OCI-LY7 (cell line): ENCODE data around the gene KBTBD13. TPM values are rescaled to one million over a fixed set of nuclear protein-coding genes. Genes with fewer than 3 reads are reported as not detected.

Source experiments
- BruUV-seq: library from RNA; stranded (reverse); fragments of 400-500 nt; replicated peaks from 2 replicates; lab custom pipeline; 2021; lab: Mats Ljungman, UMichigan
- CTCF ChIA-PET: fragments of 300-600 bp; sonication (Branson Sonifier 250); formaldehyde crosslinking; loops from one replicate; lab custom pipeline; 2022; ENCODE audit warnings: antibody characterized with exemption; ENCODE audit not compliant: unreplicated experiment; lab: Charles Lee
- POLR2A ChIA-PET: fragments of 300-600 bp; sonication (Branson Sonifier 250); formaldehyde crosslinking; loops from one replicate; lab custom pipeline; 2022; ENCODE audit warnings: antibody characterized with exemption; lab: Charles Lee
- DNase-seq: peaks from one replicate; pipeline ENCODE4 v3.0.0-alpha.2; 2015; ENCODE audit warnings: low spot score
- H2AFZ ChIP-seq: fragments of 200-600 bp; sonication (generic), shearing (Covaris generic); 2 replicates; pipeline ENCODE4 v1.6.1; 2014; ENCODE audit warnings: mild to moderate bottlenecking, antibody characterized with exemption, low read length, moderate library complexity
- H3K27ac ChIP-seq: fragments of 200-600 bp; sonication (generic); 2 replicates; pipeline ENCODE4 v1.5.1; 2014; ENCODE audit warnings: mixed run types, low read depth, mild to moderate bottlenecking, moderate library complexity, low read length, inconsistent platforms; ENCODE audit not compliant: poor library complexity, severe bottlenecking
- H3K36me3 ChIP-seq: fragments of 200-600 bp; sonication (generic); 2 replicates; pipeline ENCODE4 v1.6.1; 2014; ENCODE audit warnings: mild to moderate bottlenecking, antibody characterized with exemption, low read length, moderate library complexity, mixed read lengths; ENCODE audit not compliant: insufficient read depth
- H3K4me1 ChIP-seq: fragments of 200-600 bp; sonication (generic); 2 replicates; pipeline ENCODE4 v1.5.1; 2014; ENCODE audit warnings: mild to moderate bottlenecking, low read length; ENCODE audit not compliant: insufficient read depth, poor library complexity, severe bottlenecking
- H3K4me2 ChIP-seq: fragments of 200-600 bp; sonication (generic); 2 replicates; pipeline ENCODE4 v1.6.1; 2014; ENCODE audit warnings: mild to moderate bottlenecking, low read length
- H3K4me3 ChIP-seq: fragments of 200-600 bp; sonication (generic); 2 replicates; pipeline ENCODE4 v1.5.1; 2014; ENCODE audit warnings: mild to moderate bottlenecking, low read depth, low read length; ENCODE audit not compliant: poor library complexity, severe bottlenecking
- H3K79me2 ChIP-seq: fragments of 200-600 bp; sonication (generic); 2 replicates; pipeline ENCODE4 v1.6.1; 2016; ENCODE audit warnings: low read depth, mild to moderate bottlenecking, low read length, moderate library complexity, mixed read lengths; ENCODE audit not compliant: insufficient read depth
- H3K9me2 ChIP-seq: fragments of 200-600 bp; sonication (generic); 2 replicates; pipeline ENCODE4 v1.6.1; 2016; ENCODE audit warnings: mild to moderate bottlenecking, low read length, mixed read lengths; ENCODE audit not compliant: insufficient read depth
- H3K9me3 ChIP-seq: fragments of 200-600 bp; sonication (generic); 2 replicates; pipeline ENCODE4 v1.6.1; 2014; ENCODE audit warnings: mild to moderate bottlenecking, mixed run types, low read length, mixed read lengths
- H4K20me1 ChIP-seq: fragments of 200-600 bp; sonication (generic); 2 replicates; pipeline ENCODE4 v1.6.1; 2014; ENCODE audit warnings: mild to moderate bottlenecking, antibody characterized with exemption, low read length, moderate library complexity, mixed read lengths; ENCODE audit not compliant: insufficient read depth
- CTCF ChIP-seq: fragments of 200-600 bp; sonication (generic); conservative IDR thresholded peaks from 2 replicates; pipeline ENCODE4 v1.5.1; 2014; ENCODE audit warnings: mild to moderate bottlenecking, antibody characterized with exemption, low read length, moderate library complexity, mixed read lengths
- EZH2phosphoT487 ChIP-seq: fragments of 200-600 bp; sonication (generic); IDR thresholded peaks from 2 replicates; pipeline ENCODE4 v1.6.1; 2018; ENCODE audit warnings: low read depth, borderline replicate concordance, mild to moderate bottlenecking, mixed run types, antibody characterized with exemption, low read length, moderate library complexity, mixed read lengths
- intact Hi-C: fragments of 100-400 bp; cut with micrococcal nuclease; formaldehyde crosslinking; loops from one replicate; pipeline ENCODE4 v1.10.0; 2022; ENCODE audit not compliant: unreplicated experiment
- total RNA-seq, 2 experiments: library from RNA; depleted of rRNA in 1 of 2; stranded (reverse); fragments of >200 nt in 1 of 2; shearing (Covaris generic) in 1 of 2; gene quantifications; 2 replicates each; pipeline ENCODE4 v1.2.3, GENCODE V29; 2014 to 2022

Gene KBTBD13
- total RNA-seq, 2 experiments from 2014 or later: not detected

- Histone ChIP-seq H3K4me1 (no peaks in the 10 kb centered on the region), H3K79me2 (no peaks in the 10 kb centered on the region), H3K36me3 (no peaks in the 10 kb centered on the region), H3K9me2 (no peaks in the 10 kb centered on the region), H3K27ac (no peak overlapping the region), H4K20me1 (no peaks in the 10 kb centered on the region), H3K9me3 (no peaks in the 10 kb centered on the region), H2AFZ (no peak overlapping the region), H3K4me3 (no peak overlapping the region), H3K4me2 (no peak overlapping the region)
- CTCF ChIA-PET: interaction anchor here (0.5 kb wide), 1 partner anchor 13 kb away, joined by 3 read pairs; no protein-coding TSS in a partner anchor
- no peak for DNase-seq
- intact Hi-C loops: no loop called here
- TF ChIP-seq CTCF: no peak
- TF ChIP-seq EZH2phosphoT487: no peak
- POLR2A ChIA-PET: no interaction called here
- no TSS peak for BruUV-seq
These were observed 4.7 kb downstream of the KBTBD13 start for GRCh38 chr15:65081270-65081669.

GRCh38 chr15:65081758-65082157 lies 5.2 kb downstream of the KBTBD13 start:
- H3K4me3 ChIP-seq: no peak overlapping the region
- H4K20me1 ChIP-seq: no peaks in the 10 kb centered on the region
- no peaks in the 10 kb centered on the region for H3K4me1 ChIP-seq
- H3K36me3 ChIP-seq: no peaks in the 10 kb centered on the region
- POLR2A ChIA-PET: interaction anchor here (0.6 kb wide), 1 partner anchor 365 kb away, joined by 4 read pairs; no protein-coding TSS in a partner anchor
- CTCF ChIA-PET: no interaction called here
- intact Hi-C loops: no loop called here
- no peaks in the 10 kb centered on the region for H3K9me3 ChIP-seq
- no peak overlapping the region for H3K27ac ChIP-seq
- TF ChIP-seq CTCF (no peak), EZH2phosphoT487 (no peak)
- DNase-seq: no peak
- no peak overlapping the region for H2AFZ ChIP-seq
- H3K79me2 ChIP-seq: no peaks in the 10 kb centered on the region
- no TSS peak for BruUV-seq
- no peak overlapping the region for H3K4me2 ChIP-seq
- H3K9me2 ChIP-seq: no peaks in the 10 kb centered on the region

GRCh38 chr15:65082303-65082953 lies 5.9 kb downstream of the KBTBD13 start:
- H4K20me1 ChIP-seq: no peaks in the 10 kb centered on the region
- BruUV-seq: no TSS peak
- H3K36me3 ChIP-seq: no peaks in the 10 kb centered on the region
- H3K4me2 ChIP-seq: no peak overlapping the region
- H3K4me3 ChIP-seq: no peak overlapping the region
- CTCF ChIA-PET: no interaction called here
- no peaks in the 10 kb centered on the region for H3K9me3 ChIP-seq
- no peak for DNase-seq
- no peaks in the 10 kb centered on the region for H3K4me1 ChIP-seq
- intact Hi-C loops: no loop called here
- no peaks in the 10 kb centered on the region for H3K9me2 ChIP-seq
- H3K27ac ChIP-seq: no peak overlapping the region
- POLR2A ChIA-PET: interaction anchor here (0.6 kb wide), 1 partner anchor 365 kb away, joined by 4 read pairs; no protein-coding TSS in a partner anchor
- H3K79me2 ChIP-seq: no peaks in the 10 kb centered on the region
- H2AFZ ChIP-seq: no peak overlapping the region
- TF ChIP-seq CTCF (no peak), EZH2phosphoT487 (no peak)
